HCT116 (cell line): Measurements from ENCODE around the gene MYOM1.

Experiments used
- EZH2 ChIP-seq: fragments of 200-600 bp; sonication (generic); IDR thresholded peaks from 2 replicates; pipeline ENCODE4 v1.6.1; 2017; ENCODE audit warnings: antibody characterized with exemption, mixed run types
- TF ChIP-seq, protein P1 (sequence below), 3 experiments: fragments of 200-600 bp in 1 of 3; sonication (generic) in 1 of 3; IDR thresholded peaks in 2 of 3; conservative IDR thresholded peaks in 1 of 3; 2 replicates each; pipeline ENCODE4 v1.5.1; 2012 to 2017; ENCODE audit warnings: low read depth in 2 of 3, low read length in 2 of 3, antibody characterized with exemption in 1 of 3, borderline replicate concordance in 1 of 3, control low read depth in 1 of 3, mild to moderate bottlenecking in 1 of 3, mixed read lengths in 1 of 3, mixed run types in 1 of 3, moderate library complexity in 1 of 3; ENCODE audit not compliant: insufficient read depth in 1 of 3
- TF ChIP-seq, protein P2 (sequence below): IDR thresholded peaks from 2 replicates; pipeline ENCODE4 v1.6.1; 2012; ENCODE audit warnings: low read depth

DNA sequence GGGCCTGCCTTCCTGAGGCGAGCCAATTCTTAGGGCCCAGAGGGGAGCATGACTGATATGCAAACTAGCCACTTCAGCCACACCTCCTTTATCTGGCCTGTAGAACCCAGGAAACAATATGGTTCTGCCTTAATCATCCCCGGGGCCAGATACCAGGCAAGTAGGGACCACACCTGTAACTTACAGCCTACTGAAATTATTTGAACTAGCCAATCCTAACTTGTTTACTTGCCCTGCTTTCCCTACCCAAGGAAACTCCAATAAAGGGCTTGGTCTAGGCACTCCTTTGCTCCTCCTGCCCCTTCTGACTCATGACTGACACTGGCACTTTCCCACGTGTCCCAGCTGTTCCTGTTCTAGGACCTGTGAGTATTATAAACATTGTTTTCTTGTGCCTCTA, 57.6 kb downstream of the MYOM1 start:
- no peak for TF ChIP-seq EZH2
- TF ChIP-seq, protein P1, sequence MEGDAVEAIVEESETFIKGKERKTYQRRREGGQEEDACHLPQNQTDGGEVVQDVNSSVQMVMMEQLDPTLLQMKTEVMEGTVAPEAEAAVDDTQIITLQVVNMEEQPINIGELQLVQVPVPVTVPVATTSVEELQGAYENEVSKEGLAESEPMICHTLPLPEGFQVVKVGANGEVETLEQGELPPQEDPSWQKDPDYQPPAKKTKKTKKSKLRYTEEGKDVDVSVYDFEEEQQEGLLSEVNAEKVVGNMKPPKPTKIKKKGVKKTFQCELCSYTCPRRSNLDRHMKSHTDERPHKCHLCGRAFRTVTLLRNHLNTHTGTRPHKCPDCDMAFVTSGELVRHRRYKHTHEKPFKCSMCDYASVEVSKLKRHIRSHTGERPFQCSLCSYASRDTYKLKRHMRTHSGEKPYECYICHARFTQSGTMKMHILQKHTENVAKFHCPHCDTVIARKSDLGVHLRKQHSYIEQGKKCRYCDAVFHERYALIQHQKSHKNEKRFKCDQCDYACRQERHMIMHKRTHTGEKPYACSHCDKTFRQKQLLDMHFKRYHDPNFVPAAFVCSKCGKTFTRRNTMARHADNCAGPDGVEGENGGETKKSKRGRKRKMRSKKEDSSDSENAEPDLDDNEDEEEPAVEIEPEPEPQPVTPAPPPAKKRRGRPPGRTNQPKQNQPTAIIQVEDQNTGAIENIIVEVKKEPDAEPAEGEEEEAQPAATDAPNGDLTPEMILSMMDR (IDR thresholded peaks at IDR 0.05 in 2 of 3, conservative IDR thresholded peaks at IDR 0.05 in 1 of 3; ENCODE audit: borderline replicate concordance in 1 of 3, insufficient read depth in 1 of 3, low read depth in 2 of 3, low read length in 2 of 3): no peak
- TF ChIP-seq, protein P2, sequence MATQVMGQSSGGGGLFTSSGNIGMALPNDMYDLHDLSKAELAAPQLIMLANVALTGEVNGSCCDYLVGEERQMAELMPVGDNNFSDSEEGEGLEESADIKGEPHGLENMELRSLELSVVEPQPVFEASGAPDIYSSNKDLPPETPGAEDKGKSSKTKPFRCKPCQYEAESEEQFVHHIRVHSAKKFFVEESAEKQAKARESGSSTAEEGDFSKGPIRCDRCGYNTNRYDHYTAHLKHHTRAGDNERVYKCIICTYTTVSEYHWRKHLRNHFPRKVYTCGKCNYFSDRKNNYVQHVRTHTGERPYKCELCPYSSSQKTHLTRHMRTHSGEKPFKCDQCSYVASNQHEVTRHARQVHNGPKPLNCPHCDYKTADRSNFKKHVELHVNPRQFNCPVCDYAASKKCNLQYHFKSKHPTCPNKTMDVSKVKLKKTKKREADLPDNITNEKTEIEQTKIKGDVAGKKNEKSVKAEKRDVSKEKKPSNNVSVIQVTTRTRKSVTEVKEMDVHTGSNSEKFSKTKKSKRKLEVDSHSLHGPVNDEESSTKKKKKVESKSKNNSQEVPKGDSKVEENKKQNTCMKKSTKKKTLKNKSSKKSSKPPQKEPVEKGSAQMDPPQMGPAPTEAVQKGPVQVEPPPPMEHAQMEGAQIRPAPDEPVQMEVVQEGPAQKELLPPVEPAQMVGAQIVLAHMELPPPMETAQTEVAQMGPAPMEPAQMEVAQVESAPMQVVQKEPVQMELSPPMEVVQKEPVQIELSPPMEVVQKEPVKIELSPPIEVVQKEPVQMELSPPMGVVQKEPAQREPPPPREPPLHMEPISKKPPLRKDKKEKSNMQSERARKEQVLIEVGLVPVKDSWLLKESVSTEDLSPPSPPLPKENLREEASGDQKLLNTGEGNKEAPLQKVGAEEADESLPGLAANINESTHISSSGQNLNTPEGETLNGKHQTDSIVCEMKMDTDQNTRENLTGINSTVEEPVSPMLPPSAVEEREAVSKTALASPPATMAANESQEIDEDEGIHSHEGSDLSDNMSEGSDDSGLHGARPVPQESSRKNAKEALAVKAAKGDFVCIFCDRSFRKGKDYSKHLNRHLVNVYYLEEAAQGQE: no peak
